ENCODE data around the gene MTMR4. TPM values are rescaled to one million over a fixed set of nuclear protein-coding genes. Genes with fewer than 3 reads are reported as not detected.

Gene MTMR4
- polyA plus RNA-seq, 3 donors = 7.2 to 20.7 (median 8.4) TPM

DNA sequence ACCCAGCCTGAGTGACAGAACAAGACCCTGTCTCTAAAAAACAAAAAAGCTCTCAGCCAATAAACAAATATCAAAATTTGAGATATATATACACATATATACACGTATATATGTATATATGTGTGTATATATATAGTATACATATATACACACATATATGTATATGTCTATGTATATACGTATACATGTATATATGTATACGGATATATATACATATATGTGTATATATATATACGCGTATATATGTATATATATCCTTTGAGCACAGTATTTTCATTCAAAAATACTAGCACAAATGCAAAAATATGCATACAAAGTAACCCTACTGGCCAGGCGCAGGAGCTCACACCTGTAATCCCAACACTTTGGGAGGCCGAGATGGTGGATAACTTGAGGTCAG, 13.0 kb downstream of the MTMR4 start:
- no peak overlapping the region for H3K4me3 Mint-ChIP-seq
- Histone ChIP-seq H2AFZ (ENCODE audit: insufficient read depth, low read depth, low read length, poor library complexity, severe bottlenecking) (no peak overlapping the region), H3K27me3 (ENCODE audit: control insufficient read depth in 2 of 2, insufficient read depth in 2 of 2, low read length in 2 of 2) (no peaks in the 10 kb centered on the region), H3K9ac (ENCODE audit: insufficient read depth, low read length, poor library complexity, severe bottlenecking) (no peak overlapping the region), H3K27ac (ENCODE audit: low read depth in 1 of 2, low read length in 2 of 2) (no peak overlapping the region), H3K4me1 (ENCODE audit: control insufficient read depth in 1 of 2, insufficient read depth in 2 of 2, low read length in 2 of 2) (peaks cover 29 to 35% of the 10 kb centered on the region in 2 donors), H3K36me3 (replicated peaks in 1 of 2; ENCODE audit: control insufficient read depth in 1 of 2, insufficient read depth in 2 of 2, low read length in 2 of 2) (peaks cover 58 to 85% of the 10 kb centered on the region in 2 donors), H4K20me1 (ENCODE audit: insufficient read depth, low read length) (peaks cover 16% of the 10 kb centered on the region), H3K4me3 (replicated peaks in 1 of 3; ENCODE audit: low read depth in 2 of 3, low read length in 3 of 3) (no peak overlapping the region), H3K79me2 (ENCODE audit: insufficient read depth, low read length) (no peaks in the 10 kb centered on the region), H3K9me3 (replicated peaks in 1 of 2; ENCODE audit: control insufficient read depth in 1 of 2, insufficient read depth in 1 of 2, low read length in 2 of 2) (no peaks in the 10 kb centered on the region), H3K4me2 (replicated peaks; ENCODE audit: extremely low read depth, low read length, poor library complexity, severe bottlenecking) (no peak overlapping the region)
- H3K27ac Mint-ChIP-seq = no peak overlapping the region
- H3K27me3 Mint-ChIP-seq (ENCODE audit: low read depth in 3 of 3) = no peaks in the 10 kb centered on the region
- no peak for DNase-seq
- intact Hi-C loops (cut with micrococcal nuclease) = no loop called here
- peaks cover 63 to 87% of the 10 kb centered on the region in 2 donors for H3K36me3 Mint-ChIP-seq
- peaks cover 33% of the 10 kb centered on the region for H3K4me1 Mint-ChIP-seq
- H3K9me3 Mint-ChIP-seq = peaks cover 0 to 2% (median 0%) of the 10 kb centered on the region in 7 donors
- WGBS (ENCODE audit: insufficient coverage) = 100% methylated on average over 2 of the region's 7 CpGs
- TF ChIP-seq, protein P1, sequence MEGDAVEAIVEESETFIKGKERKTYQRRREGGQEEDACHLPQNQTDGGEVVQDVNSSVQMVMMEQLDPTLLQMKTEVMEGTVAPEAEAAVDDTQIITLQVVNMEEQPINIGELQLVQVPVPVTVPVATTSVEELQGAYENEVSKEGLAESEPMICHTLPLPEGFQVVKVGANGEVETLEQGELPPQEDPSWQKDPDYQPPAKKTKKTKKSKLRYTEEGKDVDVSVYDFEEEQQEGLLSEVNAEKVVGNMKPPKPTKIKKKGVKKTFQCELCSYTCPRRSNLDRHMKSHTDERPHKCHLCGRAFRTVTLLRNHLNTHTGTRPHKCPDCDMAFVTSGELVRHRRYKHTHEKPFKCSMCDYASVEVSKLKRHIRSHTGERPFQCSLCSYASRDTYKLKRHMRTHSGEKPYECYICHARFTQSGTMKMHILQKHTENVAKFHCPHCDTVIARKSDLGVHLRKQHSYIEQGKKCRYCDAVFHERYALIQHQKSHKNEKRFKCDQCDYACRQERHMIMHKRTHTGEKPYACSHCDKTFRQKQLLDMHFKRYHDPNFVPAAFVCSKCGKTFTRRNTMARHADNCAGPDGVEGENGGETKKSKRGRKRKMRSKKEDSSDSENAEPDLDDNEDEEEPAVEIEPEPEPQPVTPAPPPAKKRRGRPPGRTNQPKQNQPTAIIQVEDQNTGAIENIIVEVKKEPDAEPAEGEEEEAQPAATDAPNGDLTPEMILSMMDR (IDR thresholded peaks at IDR 0.05) = no peak

DNA sequence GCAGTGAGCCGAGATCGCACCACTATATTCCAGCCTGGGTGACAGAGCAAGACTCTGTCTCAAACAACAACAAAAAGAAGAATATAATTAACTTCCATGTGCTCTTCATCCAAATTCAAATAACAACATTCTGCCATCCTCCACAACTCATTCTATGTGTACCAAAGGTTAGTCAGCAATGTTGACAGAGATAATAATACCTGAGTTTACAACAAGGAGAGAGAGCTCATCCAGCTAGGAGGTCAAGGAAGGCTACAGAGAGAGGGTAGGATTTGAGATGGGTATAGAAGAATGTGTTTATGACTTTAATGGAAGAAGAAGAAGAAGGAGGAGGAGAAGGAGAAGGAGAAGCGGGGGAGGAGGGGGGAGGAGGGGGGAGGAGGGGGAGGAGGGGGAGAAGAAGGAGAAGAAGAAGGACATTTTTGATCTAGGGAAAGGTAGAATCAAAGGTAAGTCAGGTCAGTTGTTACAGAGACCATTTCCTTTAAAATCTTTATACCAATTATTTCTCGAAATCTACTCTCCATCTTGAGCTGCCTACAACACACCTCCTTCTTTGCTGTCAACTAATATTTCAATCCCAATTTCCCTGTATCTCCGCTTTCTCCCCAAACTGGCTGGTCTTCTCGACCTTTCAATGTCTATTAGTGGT, 16.1 kb downstream of the MTMR4 start:
- TF ChIP-seq, protein P1 (IDR thresholded peaks at IDR 0.05) = no peak
- Mint-ChIP-seq H3K4me1 (peaks cover 18% of the 10 kb centered on the region), H3K27ac (peak overlapping the region in 1 of 7 donors; percentile 41), H3K36me3 (peaks cover 74 to 97% of the 10 kb centered on the region in 2 donors), H3K9me3 (no peaks in the 10 kb centered on the region), H3K27me3 (ENCODE audit: low read depth in 3 of 3) (peaks cover 0 to 3% (median 0%) of the 10 kb centered on the region in 3 donors), H3K4me3 (no peak overlapping the region)
- Histone ChIP-seq H3K9ac (ENCODE audit: insufficient read depth, low read length, poor library complexity, severe bottlenecking) (no peak overlapping the region), H3K79me2 (ENCODE audit: insufficient read depth, low read length) (no peaks in the 10 kb centered on the region), H3K27ac (ENCODE audit: low read depth in 1 of 2, low read length in 2 of 2) (no peak overlapping the region), H3K9me3 (replicated peaks in 1 of 2; ENCODE audit: control insufficient read depth in 1 of 2, insufficient read depth in 1 of 2, low read length in 2 of 2) (no peaks in the 10 kb centered on the region), H3K4me3 (replicated peaks in 1 of 3; ENCODE audit: low read depth in 2 of 3, low read length in 3 of 3) (no peak overlapping the region), H4K20me1 (ENCODE audit: insufficient read depth, low read length) (peaks cover 12% of the 10 kb centered on the region), H3K36me3 (replicated peaks in 1 of 2; ENCODE audit: control insufficient read depth in 1 of 2, insufficient read depth in 2 of 2, low read length in 2 of 2) (peaks cover 73 to 95% of the 10 kb centered on the region in 2 donors), H3K27me3 (ENCODE audit: control insufficient read depth in 2 of 2, insufficient read depth in 2 of 2, low read length in 2 of 2) (no peaks in the 10 kb centered on the region), H3K4me1 (ENCODE audit: control insufficient read depth in 1 of 2, insufficient read depth in 2 of 2, low read length in 2 of 2) (peaks cover 5 to 6% of the 10 kb centered on the region in 2 donors), H3K4me2 (replicated peaks; ENCODE audit: extremely low read depth, low read length, poor library complexity, severe bottlenecking) (no peak overlapping the region), H2AFZ (ENCODE audit: insufficient read depth, low read depth, low read length, poor library complexity, severe bottlenecking) (no peak overlapping the region)
- 96% methylated on average over 4 of the region's 6 CpGs for WGBS (ENCODE audit: insufficient coverage)
- intact Hi-C loops (cut with micrococcal nuclease) = no loop called here
- DNase-seq = no peak

Measured in CD14-positive monocyte (primary cell).